K562 (cell line): ENCODE data around the gene TMIGD3. TPM values are rescaled to one million over a fixed set of nuclear protein-coding genes. Genes with fewer than 3 reads are reported as not detected.
A peak's percentile ranks its signal among the peaks of the same experiment; 100 is the strongest.

ENCODE experiments used
- CTCFL ChIP-seq: IDR thresholded peaks from 2 replicates; pipeline ENCODE4 v1.6.1; 2011; ENCODE audit warnings: borderline replicate concordance, low read depth, mild to moderate bottlenecking, moderate library complexity, low read length; ENCODE audit not compliant: insufficient read depth, poor library complexity, severe bottlenecking
- DDX20 ChIP-seq: fragments of 450-650 bp; IDR thresholded peaks from 2 replicates; pipeline ENCODE4 v1.6.1; 2016; ENCODE audit warnings: missing genetic modification characterization, low read depth, mild to moderate bottlenecking, missing compliant biosample characterization, moderate library complexity
- E2F1 ChIP-seq: sonication (generic); formaldehyde crosslinking; IDR thresholded peaks from 2 replicates; pipeline ENCODE4 v1.8.1; 2023; ENCODE audit warnings: mild to moderate bottlenecking, missing genetic modification reagents, moderate library complexity
- ESRRA ChIP-seq: fragments of 450-650 bp; IDR thresholded peaks from 2 replicates; pipeline ENCODE4 v1.6.1; 2014; ENCODE audit warnings: low read depth, mild to moderate bottlenecking, moderate library complexity, borderline replicate concordance
- FOXA3 ChIP-seq, 2 experiments: fragments of 450-650 bp in 1 of 2; sonication (generic) in 1 of 2; formaldehyde crosslinking; IDR thresholded peaks in 1 of 2; conservative IDR thresholded peaks in 1 of 2; 2 replicates each; pipeline versions ENCODE4 v1.4.0 to v1.8.0; 2020 to 2022; ENCODE audit warnings: mild to moderate bottlenecking in 2 of 2, missing genetic modification reagents in 1 of 2
- HES1 ChIP-seq: fragments of 450-650 bp; IDR thresholded peaks from 2 replicates; pipeline ENCODE4 v1.6.1; 2016; ENCODE audit warnings: low read depth, mild to moderate bottlenecking, moderate library complexity
- PPARD ChIP-seq: fragments of 250-450 bp; sonication (Bioruptor Pico); IDR thresholded peaks from 2 replicates; pipeline ENCODE4 v1.8.0; 2022; ENCODE audit warnings: inconsistent platforms, mild to moderate bottlenecking, moderate library complexity
- RBM34 ChIP-seq: fragments of 200-400 bp; formaldehyde crosslinking; IDR thresholded peaks from 2 replicates; pipeline ENCODE4 v1.6.1; 2018; ENCODE audit warnings: low read length, borderline replicate concordance; ENCODE audit not compliant: insufficient read depth
- SMC3 ChIP-seq: conservative IDR thresholded peaks from 2 replicates; pipeline ENCODE4 v1.6.1; 2011; ENCODE audit warnings: low read depth, low read length, improper control_type of control experiment; ENCODE audit not compliant: insufficient read depth
- TEAD1 ChIP-seq, 2 experiments: fragments of 450-650 bp in 1 of 2; sonication (generic) in 1 of 2; formaldehyde crosslinking; IDR thresholded peaks; 2 replicates each; pipeline versions ENCODE4 v1.4.0 to v1.8.0; 2020 to 2022; ENCODE audit warnings: mild to moderate bottlenecking in 2 of 2, missing genetic modification reagents in 1 of 2
- U2AF1 ChIP-seq: fragments of 200-400 bp; formaldehyde crosslinking; optimal IDR thresholded peaks from 2 replicates; pipeline ENCODE3; 2017; ENCODE audit warnings: mild to moderate bottlenecking, low read depth, low read length, moderate library complexity
- XRCC3 ChIP-seq: fragments of 450-650 bp; IDR thresholded peaks from 2 replicates; pipeline ENCODE4 v1.6.1; 2017; ENCODE audit warnings: mild to moderate bottlenecking, moderate library complexity
- ZNF551 ChIP-seq: fragments of 250-450 bp; sonication (Bioruptor Pico); IDR thresholded peaks from 2 replicates; pipeline ENCODE4 v1.5.0; 2021; ENCODE audit warnings: mild to moderate bottlenecking, moderate library complexity
- polyA plus RNA-seq, 8 experiments: library from polyadenylated mRNA; depleted of rRNA in 4 of 8; stranded (reverse) in 5 of 8; unstranded in 3 of 8; fragments of >200 nt; fragmentation: Nextera tagmentation in 2 of 8; fragmentation: Illumina TruSeq in 1 of 8; extraction: Ambion mirVana in 2 of 8; extraction: Trizol in 1 of 8; gene quantifications; 2 replicates each; pipeline versions ENCODE4 v1.2.1 to v1.2.3, GENCODE V29; 2011 to 2014; ENCODE audit warnings: inconsistent platforms in 1 of 8, missing spikeins in 1 of 8
- total RNA-seq, 7 experiments: library from RNA; depleted of rRNA in 6 of 7; stranded (reverse); fragments of >200 nt in 6 of 7; fragmentation: Illumina TruSeq in 2 of 7; extraction: Trizol in 2 of 7; gene quantifications; 2 replicates each; pipeline versions ENCODE4 v1.2.1 to v1.2.3, GENCODE V29; 2011 to 2021; ENCODE audit warnings: low replicate concordance in 1 of 7
- TF ChIP-seq, protein P1 (sequence below), 2 experiments: fragments of 450-650 bp; formaldehyde crosslinking in 1 of 2; IDR thresholded peaks; 2 replicates each; pipeline versions ENCODE4 v1.4.0 to v1.6.1; 2014 to 2020; ENCODE audit warnings: mild to moderate bottlenecking in 2 of 2, borderline replicate concordance in 1 of 2, low read depth in 1 of 2

TMIGD3 gene
- total and polyA plus RNA-seq, 9 of the 15 experiments (the other 6 are each of a cell fraction or from before 2014, with no cell fraction given): 0.11 to 0.13 (median 0.11) TPM; not detected in 6

- TF ChIP-seq, protein P1, sequence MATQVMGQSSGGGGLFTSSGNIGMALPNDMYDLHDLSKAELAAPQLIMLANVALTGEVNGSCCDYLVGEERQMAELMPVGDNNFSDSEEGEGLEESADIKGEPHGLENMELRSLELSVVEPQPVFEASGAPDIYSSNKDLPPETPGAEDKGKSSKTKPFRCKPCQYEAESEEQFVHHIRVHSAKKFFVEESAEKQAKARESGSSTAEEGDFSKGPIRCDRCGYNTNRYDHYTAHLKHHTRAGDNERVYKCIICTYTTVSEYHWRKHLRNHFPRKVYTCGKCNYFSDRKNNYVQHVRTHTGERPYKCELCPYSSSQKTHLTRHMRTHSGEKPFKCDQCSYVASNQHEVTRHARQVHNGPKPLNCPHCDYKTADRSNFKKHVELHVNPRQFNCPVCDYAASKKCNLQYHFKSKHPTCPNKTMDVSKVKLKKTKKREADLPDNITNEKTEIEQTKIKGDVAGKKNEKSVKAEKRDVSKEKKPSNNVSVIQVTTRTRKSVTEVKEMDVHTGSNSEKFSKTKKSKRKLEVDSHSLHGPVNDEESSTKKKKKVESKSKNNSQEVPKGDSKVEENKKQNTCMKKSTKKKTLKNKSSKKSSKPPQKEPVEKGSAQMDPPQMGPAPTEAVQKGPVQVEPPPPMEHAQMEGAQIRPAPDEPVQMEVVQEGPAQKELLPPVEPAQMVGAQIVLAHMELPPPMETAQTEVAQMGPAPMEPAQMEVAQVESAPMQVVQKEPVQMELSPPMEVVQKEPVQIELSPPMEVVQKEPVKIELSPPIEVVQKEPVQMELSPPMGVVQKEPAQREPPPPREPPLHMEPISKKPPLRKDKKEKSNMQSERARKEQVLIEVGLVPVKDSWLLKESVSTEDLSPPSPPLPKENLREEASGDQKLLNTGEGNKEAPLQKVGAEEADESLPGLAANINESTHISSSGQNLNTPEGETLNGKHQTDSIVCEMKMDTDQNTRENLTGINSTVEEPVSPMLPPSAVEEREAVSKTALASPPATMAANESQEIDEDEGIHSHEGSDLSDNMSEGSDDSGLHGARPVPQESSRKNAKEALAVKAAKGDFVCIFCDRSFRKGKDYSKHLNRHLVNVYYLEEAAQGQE (IDR thresholded peaks at IDR 0.05; ENCODE audit: borderline replicate concordance): 0 out of 2 replicates have a peak, but pooled peaks have one; percentile 8
- TF ChIP-seq, protein P1 (CRISPR knock-in tag; IDR thresholded peaks at IDR 0.05; ENCODE audit: low read depth): no peak
- TF ChIP-seq ESRRA (peak; percentile 74), PPARD (CRISPR knock-in tag) (no peak), TEAD1 (CRISPR knock-in tag; IDR thresholded peaks at IDR 0.05) (no peak), HES1 (no peak), E2F1 (CRISPR knock-in tag) (no peak), RBM34 (no peak), SMC3 (0 out of 2 replicates have a peak, but pooled peaks have one; percentile 39), XRCC3 (no peak), DDX20 (tag) (no peak), FOXA3 (CRISPR knock-in tag; conservative IDR thresholded peaks at IDR 0.05 in 1 of 2, IDR thresholded peaks at IDR 0.05 in 1 of 2) (no peak), U2AF1 (no peak), ZNF551 (CRISPR knock-in tag) (no peak), CTCFL (peak; percentile 79)
Measured at GRCh38 chr1:111441573-111442192, 61.8 kb downstream of the TMIGD3 start (continued).
